ENCODE results near the gene FRYL.

Gene FRYL

GRCh38 chr4:48602763-48603162, 177.3 kb downstream of the FRYL start:
- DNase-seq, result no peak

- DNase-seq, result no peak
These were observed 177.9 kb downstream of the FRYL start for GRCh38 chr4:48602222-48602621.

GRCh38 chr4:48596336-48596735, 183.7 kb downstream of the FRYL start:
- DNase-seq, result no peak

- DNase-seq, result no peak
These were observed 185.9 kb downstream of the FRYL start for GRCh38 chr4:48594180-48594579.

- DNase-seq, result no peak
These were observed 188.7 kb downstream of the FRYL start for GRCh38 chr4:48591372-48591771.

GRCh38 chr4:48590884-48591283, 189.2 kb downstream of the FRYL start:
- DNase-seq, result no peak

GRCh38 chr4:48589098-48589445, 191.0 kb downstream of the FRYL start:
- no peak for DNase-seq

- DNase-seq, result no peak
These were observed 191.6 kb downstream of the FRYL start for GRCh38 chr4:48588230-48589097.

GRCh38 chr4:48585401-48585800, 194.7 kb downstream of the FRYL start:
- no peak for DNase-seq

- DNase-seq, result peak; percentile 33 to 34
These were observed 201.7 kb downstream of the FRYL start for GRCh38 chr4:48578132-48578968.

GRCh38 chr4:48575964-48576363, 204.1 kb downstream of the FRYL start:
- DNase-seq, result no peak

GRCh38 chr4:48571471-48571870, 208.6 kb downstream of the FRYL start:
- DNase-seq, result no peak

- no peak for DNase-seq
These were observed 209.3 kb downstream of the FRYL start for GRCh38 chr4:48570646-48571220.

- no peak for DNase-seq
These were observed 214.1 kb downstream of the FRYL start for GRCh38 chr4:48566034-48566384.

- no peak for DNase-seq
These were observed 214.6 kb downstream of the FRYL start for GRCh38 chr4:48565362-48566033.

GRCh38 chr4:48564151-48564550, 215.9 kb downstream of the FRYL start:
- no peak for DNase-seq

GRCh38 chr4:48558819-48559218, 221.3 kb downstream of the FRYL start:
- no peak for DNase-seq

GRCh38 chr4:48558026-48558425, 222.1 kb downstream of the FRYL start:
- DNase-seq, result no peak

- no peak for DNase-seq
These were observed 222.6 kb downstream of the FRYL start for GRCh38 chr4:48557478-48557877.

GRCh38 chr4:48556268-48556667, 223.8 kb downstream of the FRYL start:
- DNase-seq, result no peak

- DNase-seq, result no peak
These were observed 225.5 kb downstream of the FRYL start for GRCh38 chr4:48554606-48555005.

- no peak for DNase-seq
These were observed 226.4 kb downstream of the FRYL start for GRCh38 chr4:48553720-48554119.

GRCh38 chr4:48546336-48546735, 233.7 kb downstream of the FRYL start:
- peak; percentile 30 to 31 for DNase-seq
